K562 (cell line): Measurements from ENCODE around the gene OR4D9. TPM values are rescaled to one million over a fixed set of nuclear protein-coding genes. Genes with fewer than 3 reads are reported as not detected.
A peak's percentile ranks its signal among the peaks of the same experiment; 100 is the strongest.

Experiments used
- ATF4 ChIP-seq: fragments of 450-650 bp; formaldehyde crosslinking; IDR thresholded peaks from 2 replicates; pipeline ENCODE4 v1.4.0; 2022; ENCODE audit warnings: mild to moderate bottlenecking, moderate library complexity
- BRD9 ChIP-seq: fragments of 450-650 bp; IDR thresholded peaks from 2 replicates; pipeline ENCODE4 v1.6.1; 2018; ENCODE audit warnings: low read depth; ENCODE audit not compliant: partially characterized antibody
- FOXA1 ChIP-seq: fragments of 450-650 bp; IDR thresholded peaks from 2 replicates; pipeline ENCODE4 v1.6.1; 2016; ENCODE audit warnings: mild to moderate bottlenecking, borderline replicate concordance
- GATAD2B ChIP-seq: fragments of 450-650 bp; IDR thresholded peaks from 2 replicates; pipeline ENCODE4 v1.6.1; 2017; ENCODE audit warnings: mild to moderate bottlenecking, borderline replicate concordance
- KLF1 ChIP-seq: fragments of 450-650 bp; IDR thresholded peaks from 2 replicates; pipeline ENCODE4 v1.6.1; 2016; ENCODE audit warnings: missing genetic modification characterization, missing compliant biosample characterization
- MGA ChIP-seq: fragments of 450-650 bp; IDR thresholded peaks from 2 replicates; pipeline ENCODE4 v1.6.1; 2016; ENCODE audit warnings: mild to moderate bottlenecking, moderate library complexity
- PHTF2 ChIP-seq: fragments of 250-450 bp; sonication (Bioruptor Pico); IDR thresholded peaks from 2 replicates; pipeline ENCODE4 v1.5.0; 2021; ENCODE audit warnings: mild to moderate bottlenecking
- PPARD ChIP-seq: fragments of 250-450 bp; sonication (Bioruptor Pico); IDR thresholded peaks from 2 replicates; pipeline ENCODE4 v1.8.0; 2022; ENCODE audit warnings: inconsistent platforms, mild to moderate bottlenecking, moderate library complexity
- TAL1 ChIP-seq: fragments of 450-650 bp; IDR thresholded peaks from 2 replicates; pipeline ENCODE4 v1.6.1; 2016; ENCODE audit warnings: mild to moderate bottlenecking
- XRCC4 ChIP-seq: IDR thresholded peaks from one replicate; pipeline ENCODE4 v1.6.1; 2011; ENCODE audit not compliant: insufficient read depth, insufficient read length; ENCODE audit errors: extremely low read depth
- ZBTB8A ChIP-seq: fragments of 450-650 bp; IDR thresholded peaks from 2 replicates; pipeline ENCODE4 v1.6.1; 2018; ENCODE audit warnings: mild to moderate bottlenecking, moderate library complexity; ENCODE audit not compliant: partially characterized antibody
- ZNF507 ChIP-seq: conservative IDR thresholded peaks from 2 replicates; pipeline ENCODE4 v1.6.1; 2017; ENCODE audit warnings: missing genetic modification characterization, missing compliant biosample characterization
- ZNF696 ChIP-seq: fragments of 250-450 bp; sonication (Bioruptor Pico); conservative IDR thresholded peaks from 2 replicates; pipeline ENCODE4 v1.4.0; 2020; ENCODE audit warnings: mild to moderate bottlenecking, moderate library complexity
- polyA plus RNA-seq, 8 experiments: library from polyadenylated mRNA; depleted of rRNA in 4 of 8; stranded (reverse) in 5 of 8; unstranded in 3 of 8; fragments of >200 nt; fragmentation: Nextera tagmentation in 2 of 8; fragmentation: Illumina TruSeq in 1 of 8; extraction: Ambion mirVana in 2 of 8; extraction: Trizol in 1 of 8; gene quantifications; 2 replicates each; pipeline versions ENCODE4 v1.2.1 to v1.2.3, GENCODE V29; 2011 to 2014; ENCODE audit warnings: inconsistent platforms in 1 of 8, missing spikeins in 1 of 8
- total RNA-seq, 7 experiments: library from RNA; depleted of rRNA in 6 of 7; stranded (reverse); fragments of >200 nt in 6 of 7; fragmentation: Illumina TruSeq in 2 of 7; extraction: Trizol in 2 of 7; gene quantifications; 2 replicates each; pipeline versions ENCODE4 v1.2.1 to v1.2.3, GENCODE V29; 2011 to 2021; ENCODE audit warnings: low replicate concordance in 1 of 7

OR4D9 gene
- total and polyA plus RNA-seq, 9 of the 15 experiments (the other 6 are each of a cell fraction or from before 2014, with no cell fraction given), result not detected

- TF ChIP-seq GATAD2B, result 0 out of 2 replicates have a peak, but pooled peaks have one; percentile 64
- peak; percentile 90 for TF ChIP-seq MGA
- TF ChIP-seq PHTF2 (CRISPR knock-in tag), result no peak
- TF ChIP-seq TAL1, result no peak
- no peak for TF ChIP-seq XRCC4
- TF ChIP-seq ATF4 (CRISPR knock-in tag), result no peak
- no peak for TF ChIP-seq FOXA1
- TF ChIP-seq ZNF507 (tag), result no peak
- peak; percentile 58; the same call in 1 of the 2 replicates for TF ChIP-seq KLF1 (tag)
- peak; percentile 78 for TF ChIP-seq ZBTB8A
- TF ChIP-seq ZNF696, result no peak
- no peak for TF ChIP-seq PPARD (CRISPR knock-in tag)
- peak; percentile 91 for TF ChIP-seq BRD9
These were observed 45.0 kb downstream of the OR4D9 start (continued) for GRCh38 chr11:59556115-59556916.
